Naive thymus-derived CD4-positive, alpha-beta T cell (primary cell): ENCODE data around the gene OSBPL3. TPM values are rescaled to one million over a fixed set of nuclear protein-coding genes. Genes with fewer than 3 reads are reported as not detected.

ENCODE experiments used
- ATAC-seq: fragments of 150-1000 bp; cut with Tn5 transposase; 2 replicates; pipeline ENCODE4 v1.10.0; 2021; ENCODE audit warnings: mild to moderate bottlenecking, moderate library complexity
- CTCF ChIA-PET: fragments of 350-600 bp; sonication (Branson Sonifier 250); formaldehyde crosslinking; loops from one replicate; lab custom pipeline; 2021; ENCODE audit warnings: antibody characterized with exemption; lab: Charles Lee
- POLR2A ChIA-PET: fragments of 350-600 bp; sonication (Branson Sonifier 250); formaldehyde crosslinking; loops from one replicate; lab custom pipeline; 2021; ENCODE audit warnings: antibody characterized with exemption, inconsistent platforms; lab: Charles Lee
- DNase-seq, 9 donors: peaks; one replicate each; pipeline versions ENCODE4 v3.0.0 to v3.0.0-alpha.2; 2020 to 2022; ENCODE audit warnings: mixed read lengths in 1 of 9
- H3K27ac ChIP-seq: one replicate; pipeline ENCODE4 v1.7.0; 2013; ENCODE audit warnings: mild to moderate bottlenecking, low read depth, low read length, moderate library complexity
- H3K27me3 ChIP-seq, 2 donors: one replicate each; pipeline ENCODE4 v1.7.0; 2013; ENCODE audit warnings: low read length in 2 of 2, mild to moderate bottlenecking in 2 of 2, moderate library complexity in 2 of 2; ENCODE audit not compliant: control insufficient read depth in 2 of 2, insufficient read depth in 2 of 2
- H3K36me3 ChIP-seq, 3 experiments: 1 replicate in 2 of 3; 2 replicates in 1 of 3; pipeline ENCODE4 v1.7.0; 2013; ENCODE audit warnings: low read length in 3 of 3, mild to moderate bottlenecking in 3 of 3, moderate library complexity in 1 of 3; ENCODE audit not compliant: insufficient read depth in 3 of 3, control insufficient read depth in 2 of 3
- H3K4me1 ChIP-seq, 2 donors: one replicate each; pipeline ENCODE4 v1.7.0; 2013; ENCODE audit warnings: low read length in 2 of 2, mild to moderate bottlenecking in 2 of 2, moderate library complexity in 1 of 2; ENCODE audit not compliant: control insufficient read depth in 2 of 2, insufficient read depth in 2 of 2
- H3K4me3 ChIP-seq: 2 replicates; pipeline ENCODE4 v1.7.0; 2013; ENCODE audit warnings: mild to moderate bottlenecking, low read length
- H3K9me3 ChIP-seq, 3 experiments: 1 replicate in 2 of 3; 2 replicates in 1 of 3; pipeline ENCODE4 v1.7.0; 2013; ENCODE audit warnings: low read length in 3 of 3; ENCODE audit not compliant: control insufficient read depth in 2 of 3
- H3K27ac Mint-ChIP-seq, 9 donors: one replicate each; pipeline ENCODE4 v1.8.0; 2020 to 2022; ENCODE audit warnings: mixed read lengths in 9 of 9, mild to moderate bottlenecking in 8 of 9, moderate library complexity in 5 of 9, inconsistent platforms in 2 of 9
- H3K27me3 Mint-ChIP-seq, 5 donors: one replicate each; pipeline ENCODE4 v1.8.0; 2021 to 2022; ENCODE audit warnings: mixed read lengths in 5 of 5, mild to moderate bottlenecking in 1 of 5
- H3K36me3 Mint-ChIP-seq, 5 donors: one replicate each; pipeline ENCODE4 v1.8.0; 2020 to 2022; ENCODE audit warnings: mixed read lengths in 5 of 5, mild to moderate bottlenecking in 3 of 5, inconsistent platforms in 1 of 5
- H3K4me1 Mint-ChIP-seq, 7 donors: one replicate each; pipeline ENCODE4 v1.8.0; 2020 to 2022; ENCODE audit warnings: mixed read lengths in 7 of 7, mild to moderate bottlenecking in 3 of 7, inconsistent platforms in 1 of 7
- H3K4me3 Mint-ChIP-seq, 10 donors: one replicate each; pipeline ENCODE4 v1.8.0; 2020 to 2022; ENCODE audit warnings: mild to moderate bottlenecking in 10 of 10, mixed read lengths in 10 of 10, moderate library complexity in 6 of 10, inconsistent platforms in 2 of 10
- H3K9me3 Mint-ChIP-seq, 11 donors: one replicate each; pipeline ENCODE4 v1.8.0; 2020 to 2022; ENCODE audit warnings: mixed read lengths in 11 of 11, mild to moderate bottlenecking in 4 of 11, inconsistent platforms in 1 of 11, moderate library complexity in 1 of 11
- intact Hi-C, 2 donors: fragments of 100-400 bp; cut with micrococcal nuclease; formaldehyde crosslinking; loops; one replicate each; pipeline ENCODE4 v1.15.1; 2023
- polyA plus RNA-seq, 2 donors: library from polyadenylated mRNA; unstranded; fragments of 300-500 nt; fragmentation: Illumina TruSeq; gene quantifications; one replicate each; pipeline ENCODE4 v1.2.3, GENCODE V29; 2021
- total RNA-seq, 6 experiments: library from RNA in 5 of 6; stranded (reverse) in 5 of 6; gene quantifications; 1 replicate in 5 of 6; 2 replicates in 1 of 6; pipeline ENCODE4 v1.2.3 and lab custom pipeline; 2021 to 2026

OSBPL3 gene
- total and polyA plus RNA-seq, 7 experiments from 2014 or later: 4.5 to 75.7 (median 19.2) TPM

DNA sequence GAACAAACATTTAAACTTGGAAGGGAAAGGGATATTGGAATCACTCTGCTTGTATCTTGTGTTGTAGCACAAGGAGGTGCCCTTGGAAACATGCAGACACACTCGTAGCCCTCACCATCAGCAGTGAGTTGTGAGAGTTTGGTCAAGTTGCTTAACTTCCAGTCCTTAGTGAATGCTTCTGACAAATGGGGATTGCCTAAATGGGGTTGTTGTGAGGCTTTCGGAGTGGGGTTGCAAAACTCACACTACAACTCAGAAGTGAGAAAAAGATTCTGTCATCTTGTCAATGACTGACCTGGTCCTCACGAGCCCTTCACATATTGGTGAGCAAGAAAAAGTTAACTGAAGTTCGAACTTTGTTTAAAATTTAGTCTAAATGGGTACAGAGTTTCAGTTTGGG, 193.7 kb downstream of the OSBPL3 start:
- no peak overlapping the region for H3K27ac ChIP-seq
- H3K4me1 Mint-ChIP-seq: peaks cover 0 to 2% (median 0%) of the 10 kb centered on the region in 7 donors
- H3K36me3 ChIP-seq: no peaks in the 10 kb centered on the region
- ChIA-PET CTCF (no interaction called here), POLR2A (no interaction called here)
- H3K4me3 ChIP-seq: no peak overlapping the region
- H3K9me3 Mint-ChIP-seq: peaks cover 0 to 10% (median 3%) of the 10 kb centered on the region in 11 donors
- no peaks in the 10 kb centered on the region for H3K27me3 ChIP-seq
- intact Hi-C loops: no loop called here
- no peaks in the 10 kb centered on the region for H3K4me1 ChIP-seq
- H3K36me3 Mint-ChIP-seq: peaks cover 0 to 39% (median 5%) of the 10 kb centered on the region in 5 donors
- no peak overlapping the region for H3K4me3 Mint-ChIP-seq
- ATAC-seq (peak; percentile 64), DNase-seq (no peak)
- H3K9me3 ChIP-seq: no peaks in the 10 kb centered on the region
- no peak overlapping the region for H3K27ac Mint-ChIP-seq
- peaks cover 0 to 6% (median 0%) of the 10 kb centered on the region in 5 donors for H3K27me3 Mint-ChIP-seq

DNA sequence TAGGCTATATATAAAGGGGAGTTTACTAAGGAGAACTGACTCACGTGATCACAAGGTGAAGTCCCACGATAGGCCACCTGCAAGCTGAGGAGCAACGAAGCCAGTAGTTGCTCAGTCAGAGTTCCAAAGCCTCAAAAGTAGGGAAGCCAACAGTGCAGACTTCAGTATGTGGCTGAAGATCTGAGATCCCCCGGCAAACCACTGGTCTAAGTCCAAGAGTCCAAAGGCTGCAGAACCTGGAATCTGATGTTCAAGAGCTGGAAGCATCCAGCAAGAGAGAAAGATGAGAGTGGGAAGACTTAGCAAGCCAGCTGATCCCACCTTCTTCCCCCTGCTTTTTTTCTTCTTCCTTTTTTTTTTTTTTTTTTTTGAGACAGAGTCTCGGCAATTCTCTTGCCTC, 195.7 kb downstream of the OSBPL3 start:
- ChIA-PET POLR2A (no interaction called here), CTCF (no interaction called here)
- H3K27ac ChIP-seq: no peak overlapping the region
- H3K27me3 Mint-ChIP-seq: peaks cover 0 to 2% (median 0%) of the 10 kb centered on the region in 5 donors
- H3K27me3 ChIP-seq: no peaks in the 10 kb centered on the region
- H3K4me1 Mint-ChIP-seq: peaks cover 0 to 2% (median 0%) of the 10 kb centered on the region in 7 donors
- no peaks in the 10 kb centered on the region for H3K4me1 ChIP-seq
- no peak overlapping the region for H3K27ac Mint-ChIP-seq
- H3K4me3 Mint-ChIP-seq: no peak overlapping the region
- intact Hi-C loops: no loop called here
- no peak for DNase-seq
- H3K36me3 ChIP-seq: no peaks in the 10 kb centered on the region
- H3K9me3 Mint-ChIP-seq: peaks cover 0 to 10% (median 1%) of the 10 kb centered on the region in 11 donors
- no peak for ATAC-seq
- H3K9me3 ChIP-seq: no peaks in the 10 kb centered on the region
- peaks cover 0 to 34% (median 5%) of the 10 kb centered on the region in 5 donors for H3K36me3 Mint-ChIP-seq
- H3K4me3 ChIP-seq: no peak overlapping the region

GRCh38 chr7:24783698-24784097, 196.3 kb downstream of the OSBPL3 start:
- peaks cover 0 to 32% (median 5%) of the 10 kb centered on the region in 5 donors for H3K36me3 Mint-ChIP-seq
- H3K4me1 Mint-ChIP-seq: peaks cover 0 to 6% (median 0%) of the 10 kb centered on the region in 7 donors
- H3K27ac Mint-ChIP-seq: no peak overlapping the region

GRCh38 chr7:24781106-24781505, 198.9 kb downstream of the OSBPL3 start:
- intact Hi-C loops: no loop called here
- no peaks in the 10 kb centered on the region for H3K36me3 ChIP-seq
- H3K27me3 ChIP-seq: no peaks in the 10 kb centered on the region
- H3K4me1 Mint-ChIP-seq: peaks cover 0 to 11% (median 0%) of the 10 kb centered on the region in 7 donors
- no peaks in the 10 kb centered on the region for H3K4me1 ChIP-seq
- no peak overlapping the region for H3K27ac ChIP-seq
- H3K9me3 Mint-ChIP-seq: peaks cover 0 to 9% (median 0%) of the 10 kb centered on the region in 11 donors
- no peaks in the 10 kb centered on the region for H3K9me3 ChIP-seq
- no peak overlapping the region for H3K27ac Mint-ChIP-seq
- ChIA-PET CTCF (no interaction called here), POLR2A (no interaction called here)
- H3K36me3 Mint-ChIP-seq: peaks cover 0 to 31% (median 5%) of the 10 kb centered on the region in 5 donors
- no peak overlapping the region for H3K4me3 ChIP-seq
- no peak for DNase-seq
- ATAC-seq: peak; percentile 75
- no peaks in the 10 kb centered on the region for H3K27me3 Mint-ChIP-seq
- H3K4me3 Mint-ChIP-seq: no peak overlapping the region

More at GRCh38 chr7:24783698-24784097, 196.3 kb downstream of the OSBPL3 start:
- no peaks in the 10 kb centered on the region for H3K36me3 ChIP-seq
- POLR2A ChIA-PET: no interaction called here
- no peak overlapping the region for H3K4me3 Mint-ChIP-seq
- intact Hi-C loops: no loop called here
- no peaks in the 10 kb centered on the region for H3K27me3 ChIP-seq
- no peak for ATAC-seq
- CTCF ChIA-PET: no interaction called here
- H3K27ac ChIP-seq: no peak overlapping the region
- H3K9me3 Mint-ChIP-seq: peaks cover 0 to 9% (median 0%) of the 10 kb centered on the region in 11 donors
- no peaks in the 10 kb centered on the region for H3K27me3 Mint-ChIP-seq
- H3K9me3 ChIP-seq: no peaks in the 10 kb centered on the region
- no peak for DNase-seq
- H3K4me1 ChIP-seq: no peaks in the 10 kb centered on the region
- H3K4me3 ChIP-seq: no peak overlapping the region

DNA sequence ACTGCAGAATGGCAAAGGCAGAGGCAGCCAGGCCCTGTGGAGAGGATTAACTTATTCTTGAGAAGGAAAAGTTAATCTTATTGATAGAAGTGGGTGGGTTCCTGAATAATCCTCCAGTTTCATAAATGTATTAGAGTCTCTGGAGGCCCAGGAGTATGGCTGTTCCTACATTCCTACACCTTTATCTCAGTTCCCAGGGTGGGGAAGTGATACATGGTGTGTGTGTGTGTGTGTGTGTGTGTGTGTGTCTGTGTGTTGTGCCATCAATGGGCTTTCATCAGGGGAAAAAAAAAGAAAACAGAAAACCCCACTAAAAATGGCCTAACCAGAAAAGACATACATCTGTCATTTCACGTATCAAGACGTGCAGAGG, 200.7 kb downstream of the OSBPL3 start:
- Histone ChIP-seq H3K27me3 (no peaks in the 10 kb centered on the region), H3K4me1 (no peaks in the 10 kb centered on the region), H3K27ac (no peak overlapping the region), H3K36me3 (no peaks in the 10 kb centered on the region), H3K9me3 (no peaks in the 10 kb centered on the region), H3K4me3 (no peak overlapping the region)
- intact Hi-C loops: no loop called here
- Mint-ChIP-seq H3K36me3 (peaks cover 0 to 24% (median 5%) of the 10 kb centered on the region in 5 donors), H3K27ac (no peak overlapping the region), H3K9me3 (peaks cover 0 to 9% (median 0%) of the 10 kb centered on the region in 11 donors), H3K4me3 (no peak overlapping the region), H3K27me3 (no peaks in the 10 kb centered on the region), H3K4me1 (peaks cover 0 to 11% (median 0%) of the 10 kb centered on the region in 7 donors)
- ChIA-PET CTCF (no interaction called here), POLR2A (no interaction called here)
- ATAC-seq (peak; percentile 19), DNase-seq (no peak)

GRCh38 chr7:24778543-24779282, 201.3 kb downstream of the OSBPL3 start:
- Mint-ChIP-seq H3K4me1 (peaks cover 0 to 14% (median 0%) of the 10 kb centered on the region in 7 donors), H3K27ac (peak overlapping the region in 1 of 9 donors; percentile 1), H3K36me3 (peaks cover 0 to 19% (median 0%) of the 10 kb centered on the region in 5 donors), H3K9me3 (peaks cover 0 to 7% (median 0%) of the 10 kb centered on the region in 11 donors), H3K27me3 (no peaks in the 10 kb centered on the region), H3K4me3 (no peak overlapping the region)
- H3K4me3 ChIP-seq: no peak overlapping the region
- POLR2A ChIA-PET: no interaction called here
- H3K9me3 ChIP-seq: no peaks in the 10 kb centered on the region
- intact Hi-C loops: no loop called here
- H3K27me3 ChIP-seq: no peaks in the 10 kb centered on the region
- peak; percentile 74 for ATAC-seq
- H3K36me3 ChIP-seq: no peaks in the 10 kb centered on the region
- H3K4me1 ChIP-seq: no peaks in the 10 kb centered on the region
- no peak overlapping the region for H3K27ac ChIP-seq
- CTCF ChIA-PET: no interaction called here
- no peak for DNase-seq

- Histone ChIP-seq H3K27ac (no peak overlapping the region), H3K36me3 (no peaks in the 10 kb centered on the region), H3K27me3 (no peaks in the 10 kb centered on the region), H3K9me3 (no peaks in the 10 kb centered on the region), H3K4me1 (no peaks in the 10 kb centered on the region), H3K4me3 (no peak overlapping the region)
- ATAC-seq (no peak), DNase-seq (no peak)
- Mint-ChIP-seq H3K27me3 (no peaks in the 10 kb centered on the region), H3K9me3 (peaks cover 0 to 5% (median 0%) of the 10 kb centered on the region in 11 donors), H3K36me3 (peaks cover 0 to 14% (median 0%) of the 10 kb centered on the region in 5 donors), H3K4me3 (no peak overlapping the region), H3K4me1 (peaks cover 0 to 18% (median 0%) of the 10 kb centered on the region in 7 donors), H3K27ac (no peak overlapping the region)
- CTCF ChIA-PET: no interaction called here
- POLR2A ChIA-PET: no interaction called here
- intact Hi-C loops: no loop called here
Measured at GRCh38 chr7:24777806-24778205, 202.2 kb downstream of the OSBPL3 start.
